Transverse colon (tissue), 4 donors: ENCODE measurements around the gene SAP30BP.

Experiments
- EP300 ChIP-seq: sonication (generic); formaldehyde crosslinking; IDR thresholded peaks from one replicate; pipeline ENCODE4 v1.6.1; 2017; ENCODE audit warnings: antibody characterized with exemption, low read depth
- POLR2AphosphoS5 ChIP-seq, 3 donors: sonication (generic); formaldehyde crosslinking; IDR thresholded peaks; one replicate each; pipeline ENCODE4 v1.6.1; 2016; ENCODE audit warnings: antibody characterized with exemption in 3 of 3
- TF ChIP-seq, protein P1 (sequence below), 5 experiments: fragments of 200-600 bp in 3 of 5; fragments of 450-650 bp in 2 of 5; sonication (generic) in 3 of 5; IDR thresholded peaks; 1 replicate in 2 of 5; 2 replicates in 3 of 5; pipeline ENCODE4 v1.5.1; 2016 to 2017; ENCODE audit warnings: antibody characterized with exemption in 5 of 5, inconsistent platforms in 3 of 5, mild to moderate bottlenecking in 2 of 5, moderate library complexity in 1 of 5

DNA sequence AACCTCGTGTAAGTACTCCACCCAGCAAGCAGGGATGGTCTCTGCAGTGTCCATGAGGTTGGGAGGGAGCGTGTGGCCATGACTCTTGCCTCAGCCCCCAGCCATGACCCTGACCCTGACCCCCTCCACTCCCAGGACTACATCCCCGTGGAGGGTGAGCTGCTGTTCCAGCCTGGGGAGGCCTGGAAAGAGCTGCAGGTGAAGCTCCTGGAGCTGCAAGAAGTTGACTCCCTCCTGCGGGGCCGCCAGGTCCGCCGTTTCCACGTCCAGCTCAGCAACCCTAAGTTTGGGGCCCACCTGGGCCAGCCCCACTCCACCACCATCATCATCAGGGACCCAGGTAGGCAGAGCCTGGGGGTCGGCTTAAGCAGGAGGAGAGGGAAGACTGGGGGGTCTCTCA is 81.6 kb downstream of the SAP30BP start:
- TF ChIP-seq, protein P1, sequence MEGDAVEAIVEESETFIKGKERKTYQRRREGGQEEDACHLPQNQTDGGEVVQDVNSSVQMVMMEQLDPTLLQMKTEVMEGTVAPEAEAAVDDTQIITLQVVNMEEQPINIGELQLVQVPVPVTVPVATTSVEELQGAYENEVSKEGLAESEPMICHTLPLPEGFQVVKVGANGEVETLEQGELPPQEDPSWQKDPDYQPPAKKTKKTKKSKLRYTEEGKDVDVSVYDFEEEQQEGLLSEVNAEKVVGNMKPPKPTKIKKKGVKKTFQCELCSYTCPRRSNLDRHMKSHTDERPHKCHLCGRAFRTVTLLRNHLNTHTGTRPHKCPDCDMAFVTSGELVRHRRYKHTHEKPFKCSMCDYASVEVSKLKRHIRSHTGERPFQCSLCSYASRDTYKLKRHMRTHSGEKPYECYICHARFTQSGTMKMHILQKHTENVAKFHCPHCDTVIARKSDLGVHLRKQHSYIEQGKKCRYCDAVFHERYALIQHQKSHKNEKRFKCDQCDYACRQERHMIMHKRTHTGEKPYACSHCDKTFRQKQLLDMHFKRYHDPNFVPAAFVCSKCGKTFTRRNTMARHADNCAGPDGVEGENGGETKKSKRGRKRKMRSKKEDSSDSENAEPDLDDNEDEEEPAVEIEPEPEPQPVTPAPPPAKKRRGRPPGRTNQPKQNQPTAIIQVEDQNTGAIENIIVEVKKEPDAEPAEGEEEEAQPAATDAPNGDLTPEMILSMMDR (IDR thresholded peaks at IDR 0.05), result no peak
- TF ChIP-seq POLR2AphosphoS5 (IDR thresholded peaks at IDR 0.05) (no peak), EP300 (no peak)
